ENCODE results near the gene FALEC. TPM values are rescaled to one million over a fixed set of nuclear protein-coding genes. Genes with fewer than 3 reads are reported as not detected.

FALEC gene
- total and polyA plus RNA-seq, 9 of the 15 experiments (the other 6 are each of a cell fraction or from before 2014, with no cell fraction given), result 0.15 to 1.8 (median 0.53) TPM; not detected in 5

DNA sequence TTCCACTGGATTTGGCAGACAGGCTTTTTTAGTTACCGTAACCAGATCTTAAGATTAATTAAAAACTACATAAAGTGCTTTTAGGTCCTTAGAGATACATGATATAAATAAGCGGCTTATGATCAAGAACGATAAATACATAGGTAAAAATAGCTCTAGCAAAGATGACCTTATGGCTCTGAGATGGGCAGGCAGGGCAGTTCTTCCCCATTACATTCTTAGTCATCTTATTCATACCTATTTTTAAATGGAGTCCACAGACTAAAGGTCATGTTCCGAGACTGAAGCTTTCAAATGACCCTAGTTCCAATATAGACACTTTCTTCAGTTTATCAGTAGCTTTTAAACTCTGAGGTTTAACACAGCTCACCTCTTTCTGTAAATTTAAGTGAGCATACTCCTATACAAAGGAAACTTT, 59.5 kb downstream of the FALEC start:
- H3K79me2 ChIP-seq (ENCODE audit: control insufficient read depth, insufficient read depth, low read length), result peaks cover 68% of the 10 kb centered on the region
- H3K36me3 ChIP-seq (ENCODE audit: control insufficient read depth, insufficient read depth, low read length), result peaks cover 65% of the 10 kb centered on the region
- H3K9me1 ChIP-seq (ENCODE audit: control insufficient read depth, insufficient read depth, low read length), result no peaks in the 10 kb centered on the region
- peaks cover 51% of the 10 kb centered on the region for H4K20me1 ChIP-seq (replicated peaks; ENCODE audit: control insufficient read depth, insufficient read depth, low read length)
- CTCF ChIA-PET (ENCODE audit: low intra/inter-chr PET ratio), result no interaction called here
- in situ Hi-C loops (cut with MboI) (no loop called here), intact Hi-C loops (cut with micrococcal nuclease) (loop anchor here (5.0 kb wide), 1 partner anchor 237 kb away; no protein-coding TSS in a partner anchor)
- no peaks in the 10 kb centered on the region for H3K27me3 ChIP-seq (ENCODE audit: control insufficient read depth in 2 of 2, insufficient read depth in 2 of 2, low read length in 2 of 2)
- no TSS peak for BruUV-seq (replicated peaks)
- H3K9me3 ChIP-seq (replicated peaks; ENCODE audit: control insufficient read depth, insufficient read depth, low read depth, low read length), result no peaks in the 10 kb centered on the region
- peak overlapping the region; percentile 31; the same call in 1 of the 3 replicates for H3K27ac ChIP-seq (ENCODE audit: extremely low read depth, low read depth, low read length)
- POLR2A ChIA-PET, result interaction anchor here (0.7 to 11.0 kb wide), 10 partner anchors 12 to 431 kb away, joined by 3 to 148 read pairs (median 4); partner anchors contain the start of gene ENSA
- no peak for FAIRE-seq
- peak overlapping the region; percentile 97; the same call in 1 of the 2 replicates for H3K4me2 ChIP-seq (ENCODE audit: insufficient read depth, low read length)
- H2AFZ ChIP-seq (ENCODE audit: low read depth, low read length), result no peak overlapping the region
- 87% methylated on average over 4 of the region's 4 CpGs for WGBS (ENCODE audit: insufficient coverage, low coverage, missing lambda C conversion rate)
- H3K4me1 ChIP-seq (replicated peaks in 1 of 2; ENCODE audit: control insufficient read depth in 2 of 2, insufficient read depth in 2 of 2, low read length in 2 of 2), result peaks cover 5 to 14% of the 10 kb centered on the region in 2 experiments; a peak in 4 of 5 replicates
- DNase-seq (ENCODE audit: extremely low read depth in 1 of 4, low spot score in 3 of 4), result no peak
- no peak for ATAC-seq
- H3K4me3 ChIP-seq, result peak overlapping the region; percentile 98; the same call in 1 of the 2 replicates
- H3K9ac ChIP-seq (ENCODE audit: insufficient read depth in 1 of 2, low read depth in 2 of 2, low read length in 2 of 2), result peak overlapping the region in 1 of 2 experiments; percentile 97; a peak in 1 of 4 replicates
- TF ChIP-seq, protein P1, sequence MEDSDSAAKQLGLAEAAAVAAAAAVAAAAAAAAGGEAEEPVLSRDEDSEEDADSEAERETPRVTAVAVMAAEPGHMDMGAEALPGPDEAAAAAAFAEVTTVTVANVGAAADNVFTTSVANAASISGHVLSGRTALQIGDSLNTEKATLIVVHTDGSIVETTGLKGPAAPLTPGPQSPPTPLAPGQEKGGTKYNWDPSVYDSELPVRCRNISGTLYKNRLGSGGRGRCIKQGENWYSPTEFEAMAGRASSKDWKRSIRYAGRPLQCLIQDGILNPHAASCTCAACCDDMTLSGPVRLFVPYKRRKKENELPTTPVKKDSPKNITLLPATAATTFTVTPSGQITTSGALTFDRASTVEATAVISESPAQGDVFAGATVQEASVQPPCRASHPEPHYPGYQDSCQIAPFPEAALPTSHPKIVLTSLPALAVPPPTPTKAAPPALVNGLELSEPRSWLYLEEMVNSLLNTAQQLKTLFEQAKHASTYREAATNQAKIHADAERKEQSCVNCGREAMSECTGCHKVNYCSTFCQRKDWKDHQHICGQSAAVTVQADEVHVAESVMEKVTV (CRISPR knock-in tag; IDR thresholded peaks at IDR 0.05), result no peak
- TF ChIP-seq ZNF140 (CRISPR knock-in tag; IDR thresholded peaks at IDR 0.05), result no peak
- no peak for TF ChIP-seq SIN3B (IDR thresholded peaks at IDR 0.05; ENCODE audit: low read depth)
- peak; percentile 79 for TF ChIP-seq RBM22 (IDR thresholded peaks at IDR 0.05; ENCODE audit: low read depth, low read length, poor library complexity, severe bottlenecking)
- no peak for TF ChIP-seq ZC3H4 (CRISPR knock-in tag; IDR thresholded peaks at IDR 0.05; ENCODE audit: borderline replicate concordance)
- no peak for TF ChIP-seq TGIF2 (CRISPR knock-in tag; IDR thresholded peaks at IDR 0.05)
- TF ChIP-seq ZNF23 (CRISPR knock-in tag; IDR thresholded peaks at IDR 0.05), result no peak
- no peak for TF ChIP-seq CBX8 (IDR thresholded peaks at IDR 0.05; ENCODE audit: borderline replicate concordance, extremely low read depth, low read depth, low read length, poor library complexity, severe bottlenecking)
- no peak for TF ChIP-seq HDAC8 (tag; IDR thresholded peaks at IDR 0.05)
- no peak for TF ChIP-seq SMAD1 (IDR thresholded peaks at IDR 0.05; ENCODE audit: low read depth, low read length, partially characterized antibody)
- TF ChIP-seq, protein P2, sequence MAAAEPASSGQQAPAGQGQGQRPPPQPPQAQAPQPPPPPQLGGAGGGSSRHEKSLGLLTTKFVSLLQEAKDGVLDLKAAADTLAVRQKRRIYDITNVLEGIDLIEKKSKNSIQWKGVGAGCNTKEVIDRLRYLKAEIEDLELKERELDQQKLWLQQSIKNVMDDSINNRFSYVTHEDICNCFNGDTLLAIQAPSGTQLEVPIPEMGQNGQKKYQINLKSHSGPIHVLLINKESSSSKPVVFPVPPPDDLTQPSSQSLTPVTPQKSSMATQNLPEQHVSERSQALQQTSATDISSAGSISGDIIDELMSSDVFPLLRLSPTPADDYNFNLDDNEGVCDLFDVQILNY (CRISPR knock-in tag; IDR thresholded peaks at IDR 0.05), result no peak
- no peak for TF ChIP-seq NR3C1 (CRISPR knock-in tag; IDR thresholded peaks at IDR 0.05)
- TF ChIP-seq ZNF436 (CRISPR knock-in tag; IDR thresholded peaks at IDR 0.05), result no peak
- no peak for TF ChIP-seq RBM17 (IDR thresholded peaks at IDR 0.05; ENCODE audit: borderline replicate concordance, low read depth, low read length)
- TF ChIP-seq, protein P3, sequence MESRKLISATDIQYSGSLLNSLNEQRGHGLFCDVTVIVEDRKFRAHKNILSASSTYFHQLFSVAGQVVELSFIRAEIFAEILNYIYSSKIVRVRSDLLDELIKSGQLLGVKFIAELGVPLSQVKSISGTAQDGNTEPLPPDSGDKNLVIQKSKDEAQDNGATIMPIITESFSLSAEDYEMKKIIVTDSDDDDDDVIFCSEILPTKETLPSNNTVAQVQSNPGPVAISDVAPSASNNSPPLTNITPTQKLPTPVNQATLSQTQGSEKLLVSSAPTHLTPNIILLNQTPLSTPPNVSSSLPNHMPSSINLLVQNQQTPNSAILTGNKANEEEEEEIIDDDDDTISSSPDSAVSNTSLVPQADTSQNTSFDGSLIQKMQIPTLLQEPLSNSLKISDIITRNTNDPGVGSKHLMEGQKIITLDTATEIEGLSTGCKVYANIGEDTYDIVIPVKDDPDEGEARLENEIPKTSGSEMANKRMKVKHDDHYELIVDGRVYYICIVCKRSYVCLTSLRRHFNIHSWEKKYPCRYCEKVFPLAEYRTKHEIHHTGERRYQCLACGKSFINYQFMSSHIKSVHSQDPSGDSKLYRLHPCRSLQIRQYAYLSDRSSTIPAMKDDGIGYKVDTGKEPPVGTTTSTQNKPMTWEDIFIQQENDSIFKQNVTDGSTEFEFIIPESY (CRISPR knock-in tag; IDR thresholded peaks at IDR 0.05), result no peak
- no peak for TF ChIP-seq HDAC3 (IDR thresholded peaks at IDR 0.05; ENCODE audit: borderline replicate concordance, partially characterized antibody)
- TF ChIP-seq LCOR (CRISPR knock-in tag; IDR thresholded peaks at IDR 0.05), result 0 out of 2 replicates have a peak, but pooled peaks have one; percentile 59

Data from K562 (cell line).